ENCODE data around the gene MED13.

MED13 gene

GRCh38 chr17:61972311-61972710 lies 92.8 kb downstream of the MED13 start:
- H3K36me3 ChIP-seq (ENCODE audit: control insufficient read depth, insufficient read depth, low read length) = no peaks in the 10 kb centered on the region
- H3K4me3 ChIP-seq (ENCODE audit: low read length) = no peak overlapping the region
- H3K9ac ChIP-seq (ENCODE audit: low read length) = no peak overlapping the region
- H3K27me3 ChIP-seq (ENCODE audit: control insufficient read depth, insufficient read depth, low read length) = no peaks in the 10 kb centered on the region
- H3K9me3 ChIP-seq (ENCODE audit: control insufficient read depth, low read length) = no peaks in the 10 kb centered on the region
- H3K4me1 ChIP-seq (ENCODE audit: control insufficient read depth, insufficient read depth, low read length) = no peaks in the 10 kb centered on the region

DNA sequence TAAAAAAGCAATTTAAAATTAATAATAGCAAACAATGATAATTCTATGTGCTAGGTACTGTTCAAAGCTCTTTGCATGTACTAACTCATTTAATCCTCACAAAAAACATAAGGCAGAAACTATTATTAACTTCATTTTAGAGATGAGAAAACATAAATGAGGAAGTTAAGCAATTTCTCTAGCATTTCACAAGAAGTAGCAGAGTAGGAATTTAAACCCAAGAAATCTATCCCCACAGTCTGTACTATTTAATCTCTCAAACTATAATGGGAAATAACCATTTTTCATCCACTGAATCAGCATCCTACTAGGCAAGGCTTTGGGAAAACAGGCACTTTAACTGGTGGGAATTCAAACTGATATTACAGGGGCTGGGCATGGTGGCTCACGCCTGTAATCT lies 95.0 kb downstream of the MED13 start:
- H3K9me3 ChIP-seq (ENCODE audit: control insufficient read depth, low read length) = no peaks in the 10 kb centered on the region
- H3K4me3 ChIP-seq (ENCODE audit: low read length) = no peak overlapping the region
- H3K36me3 ChIP-seq (ENCODE audit: control insufficient read depth, insufficient read depth, low read length) = no peaks in the 10 kb centered on the region
- H3K27me3 ChIP-seq (ENCODE audit: control insufficient read depth, insufficient read depth, low read length) = no peaks in the 10 kb centered on the region
- H3K9ac ChIP-seq (ENCODE audit: low read length) = no peak overlapping the region
- no peaks in the 10 kb centered on the region for H3K4me1 ChIP-seq (ENCODE audit: control insufficient read depth, insufficient read depth, low read length)

GRCh38 chr17:61968757-61969156 lies 96.3 kb downstream of the MED13 start:
- Histone ChIP-seq H3K4me3 (ENCODE audit: low read length) (no peak overlapping the region), H3K4me1 (ENCODE audit: control insufficient read depth, insufficient read depth, low read length) (no peaks in the 10 kb centered on the region), H3K9me3 (ENCODE audit: control insufficient read depth, low read length) (no peaks in the 10 kb centered on the region), H3K9ac (ENCODE audit: low read length) (no peak overlapping the region), H3K27me3 (ENCODE audit: control insufficient read depth, insufficient read depth, low read length) (no peaks in the 10 kb centered on the region), H3K36me3 (ENCODE audit: control insufficient read depth, insufficient read depth, low read length) (no peaks in the 10 kb centered on the region)

DNA sequence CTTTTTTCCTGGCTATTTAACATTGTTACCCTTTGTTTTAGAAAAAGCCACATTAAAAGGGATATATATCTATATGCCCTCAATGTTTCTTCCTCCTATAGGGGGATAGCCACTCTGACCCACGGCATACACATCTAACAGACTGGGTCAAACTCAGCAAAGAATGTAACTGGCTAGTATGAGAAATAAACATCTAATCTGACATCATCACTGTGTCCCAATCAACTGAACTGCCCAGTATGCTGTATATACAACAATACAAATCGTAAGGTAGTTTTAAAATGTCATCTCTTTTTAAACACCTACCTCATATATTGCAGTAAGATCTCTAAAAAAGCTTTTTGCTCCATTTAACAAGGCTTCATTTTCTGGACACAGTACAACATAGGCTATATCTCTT lies 97.3 kb downstream of the MED13 start:
- no peaks in the 10 kb centered on the region for H3K4me1 ChIP-seq (ENCODE audit: control insufficient read depth, insufficient read depth, low read length)
- H3K9ac ChIP-seq (ENCODE audit: low read length) = no peak overlapping the region
- H3K27me3 ChIP-seq (ENCODE audit: control insufficient read depth, insufficient read depth, low read length) = no peaks in the 10 kb centered on the region
- no peak overlapping the region for H3K4me3 ChIP-seq (ENCODE audit: low read length)
- no peaks in the 10 kb centered on the region for H3K9me3 ChIP-seq (ENCODE audit: control insufficient read depth, low read length)
- no peaks in the 10 kb centered on the region for H3K36me3 ChIP-seq (ENCODE audit: control insufficient read depth, insufficient read depth, low read length)

DNA sequence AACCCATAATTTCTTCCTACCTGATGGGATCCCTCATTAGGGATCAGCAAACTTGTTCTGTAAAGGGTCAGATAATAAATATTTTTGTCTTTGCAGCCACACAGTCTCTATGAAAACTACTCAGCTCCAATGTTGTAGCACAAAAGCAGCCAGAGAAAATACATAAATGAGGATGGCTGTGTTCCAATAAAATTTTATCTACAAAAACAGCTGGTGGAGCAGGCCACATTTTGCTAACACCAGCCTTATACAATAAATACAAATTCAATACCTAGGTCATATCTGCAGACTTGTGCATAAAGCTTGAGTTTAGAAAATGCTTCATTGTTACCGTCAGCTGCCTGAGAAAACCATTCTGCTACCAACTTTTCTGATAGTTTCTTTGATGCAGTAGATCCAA lies 98.9 kb downstream of the MED13 start:
- Histone ChIP-seq H3K9me3 (ENCODE audit: control insufficient read depth, low read length) (no peaks in the 10 kb centered on the region), H3K27me3 (ENCODE audit: control insufficient read depth, insufficient read depth, low read length) (no peaks in the 10 kb centered on the region), H3K4me3 (ENCODE audit: low read length) (no peak overlapping the region), H3K9ac (ENCODE audit: low read length) (no peak overlapping the region), H3K4me1 (ENCODE audit: control insufficient read depth, insufficient read depth, low read length) (no peaks in the 10 kb centered on the region), H3K36me3 (ENCODE audit: control insufficient read depth, insufficient read depth, low read length) (no peaks in the 10 kb centered on the region)

DNA sequence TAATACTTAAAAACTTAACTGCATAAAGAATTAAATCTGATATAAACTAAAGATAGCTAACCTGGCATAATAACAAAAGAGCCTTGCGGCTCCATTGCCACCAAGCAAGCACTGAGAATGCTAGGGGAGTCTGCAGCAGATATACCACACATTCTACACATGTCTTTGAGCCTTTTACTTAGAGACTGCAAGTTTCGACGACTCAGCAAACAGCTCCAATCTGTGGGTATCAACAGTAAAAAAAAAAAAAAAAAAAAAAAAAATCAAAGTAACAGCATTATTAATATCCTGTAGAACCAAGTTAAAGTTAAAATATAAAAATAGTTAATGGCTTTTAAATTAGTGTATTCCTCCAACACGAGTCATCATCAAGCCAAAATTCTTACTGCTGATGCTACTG lies 109.5 kb downstream of the MED13 start:
- Histone ChIP-seq H3K4me1 (ENCODE audit: control insufficient read depth, insufficient read depth, low read length) (no peaks in the 10 kb centered on the region), H3K9me3 (ENCODE audit: control insufficient read depth, low read length) (no peaks in the 10 kb centered on the region), H3K4me3 (ENCODE audit: low read length) (no peak overlapping the region), H3K27me3 (ENCODE audit: control insufficient read depth, insufficient read depth, low read length) (no peaks in the 10 kb centered on the region), H3K36me3 (ENCODE audit: control insufficient read depth, insufficient read depth, low read length) (peaks cover 16% of the 10 kb centered on the region), H3K9ac (ENCODE audit: low read length) (no peak overlapping the region)

GRCh38 chr17:61947367-61948078 lies 117.6 kb downstream of the MED13 start:
- peaks cover 2% of the 10 kb centered on the region for H3K36me3 ChIP-seq (ENCODE audit: control insufficient read depth, insufficient read depth, low read length)
- H3K9me3 ChIP-seq (ENCODE audit: control insufficient read depth, low read length) = no peaks in the 10 kb centered on the region
- no peak overlapping the region for H3K9ac ChIP-seq (ENCODE audit: low read length)
- no peak overlapping the region for H3K4me3 ChIP-seq (ENCODE audit: low read length)
- no peaks in the 10 kb centered on the region for H3K27me3 ChIP-seq (ENCODE audit: control insufficient read depth, insufficient read depth, low read length)
- no peaks in the 10 kb centered on the region for H3K4me1 ChIP-seq (ENCODE audit: control insufficient read depth, insufficient read depth, low read length)

DNA sequence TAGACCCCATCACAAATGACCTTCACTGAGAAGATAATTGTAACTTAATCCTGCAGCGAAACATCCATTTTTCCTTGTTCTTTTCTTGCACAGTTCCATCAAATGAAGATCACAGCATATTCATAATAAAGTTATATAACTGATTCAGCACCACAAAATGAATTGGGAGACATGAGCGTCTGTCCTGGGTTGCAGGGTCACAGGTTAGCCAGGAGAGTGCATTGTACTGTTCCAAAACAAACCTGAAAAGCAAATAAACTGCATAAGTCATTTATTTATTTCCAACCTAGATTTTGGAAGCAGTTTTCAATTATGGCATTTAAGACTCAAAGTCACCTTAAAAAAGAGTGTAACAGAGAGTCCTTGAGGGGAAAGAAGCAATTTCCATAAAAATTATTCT lies 118.7 kb downstream of the MED13 start:
- H3K27me3 ChIP-seq (ENCODE audit: control insufficient read depth, insufficient read depth, low read length) = no peaks in the 10 kb centered on the region
- H3K9ac ChIP-seq (ENCODE audit: low read length) = no peak overlapping the region
- H3K36me3 ChIP-seq (ENCODE audit: control insufficient read depth, insufficient read depth, low read length) = no peaks in the 10 kb centered on the region
- no peak overlapping the region for H3K4me3 ChIP-seq (ENCODE audit: low read length)
- H3K4me1 ChIP-seq (ENCODE audit: control insufficient read depth, insufficient read depth, low read length) = no peaks in the 10 kb centered on the region
- H3K9me3 ChIP-seq (ENCODE audit: control insufficient read depth, low read length) = no peaks in the 10 kb centered on the region

GRCh38 chr17:61943117-61943516 lies 122.0 kb downstream of the MED13 start:
- Histone ChIP-seq H3K9ac (ENCODE audit: low read length) (no peak overlapping the region), H3K4me3 (ENCODE audit: low read length) (no peak overlapping the region), H3K9me3 (ENCODE audit: control insufficient read depth, low read length) (no peaks in the 10 kb centered on the region), H3K36me3 (ENCODE audit: control insufficient read depth, insufficient read depth, low read length) (no peaks in the 10 kb centered on the region), H3K27me3 (ENCODE audit: control insufficient read depth, insufficient read depth, low read length) (no peaks in the 10 kb centered on the region), H3K4me1 (ENCODE audit: control insufficient read depth, insufficient read depth, low read length) (no peaks in the 10 kb centered on the region)

DNA sequence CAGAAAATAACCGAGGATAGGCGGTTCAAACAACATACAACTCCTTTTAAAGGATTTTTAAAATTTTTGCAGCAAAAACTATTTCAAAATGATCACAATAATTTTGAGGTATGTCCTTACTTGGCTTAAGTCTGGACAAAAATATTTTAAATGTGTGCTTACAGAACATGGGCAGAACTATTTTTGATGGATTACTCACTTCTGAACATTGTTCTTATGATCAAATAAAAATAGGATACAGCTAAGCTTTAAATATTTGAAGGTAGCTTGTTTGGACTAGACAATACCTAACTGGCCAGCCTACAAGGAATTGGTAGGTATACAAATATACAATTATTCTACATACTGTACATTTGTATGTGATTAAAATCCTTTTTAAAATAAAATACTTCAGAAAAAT lies 123.0 kb downstream of the MED13 start:
- Histone ChIP-seq H3K36me3 (ENCODE audit: control insufficient read depth, insufficient read depth, low read length) (no peaks in the 10 kb centered on the region), H3K9me3 (ENCODE audit: control insufficient read depth, low read length) (no peaks in the 10 kb centered on the region), H3K4me3 (ENCODE audit: low read length) (no peak overlapping the region), H3K27me3 (ENCODE audit: control insufficient read depth, insufficient read depth, low read length) (no peaks in the 10 kb centered on the region), H3K9ac (ENCODE audit: low read length) (no peak overlapping the region), H3K4me1 (ENCODE audit: control insufficient read depth, insufficient read depth, low read length) (no peaks in the 10 kb centered on the region)

DNA sequence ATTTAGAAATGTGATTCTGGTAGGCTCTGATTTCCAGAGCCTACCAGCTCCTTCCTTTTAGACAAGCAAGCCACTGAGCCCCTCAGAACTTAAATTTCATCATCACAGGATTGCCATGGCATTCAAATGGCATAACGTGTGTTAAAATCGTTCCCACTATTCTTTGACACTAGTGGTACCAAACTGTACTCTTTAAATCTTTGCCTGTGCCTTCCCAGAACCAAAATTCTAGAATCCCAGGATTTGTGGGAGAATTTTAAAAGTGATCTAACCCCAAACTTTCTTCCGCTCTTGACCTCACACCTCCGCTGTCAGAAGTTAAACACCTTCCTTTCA lies 137.0 kb downstream of the MED13 start:
- Histone ChIP-seq H3K9ac (ENCODE audit: low read length) (peak overlapping the region; percentile 99), H3K9me3 (ENCODE audit: control insufficient read depth, low read length) (no peaks in the 10 kb centered on the region), H3K4me3 (ENCODE audit: low read length) (peak overlapping the region; percentile 100), H3K4me1 (ENCODE audit: control insufficient read depth, insufficient read depth, low read length) (peaks cover 12% of the 10 kb centered on the region), H3K36me3 (ENCODE audit: control insufficient read depth, insufficient read depth, low read length) (no peaks in the 10 kb centered on the region), H3K27me3 (ENCODE audit: control insufficient read depth, insufficient read depth, low read length) (no peaks in the 10 kb centered on the region)

- Histone ChIP-seq H3K27me3 (ENCODE audit: control insufficient read depth, insufficient read depth, low read length) (no peaks in the 10 kb centered on the region), H3K9ac (ENCODE audit: low read length) (peak within 1 kb of the TSS; percentile 99), H3K9me3 (ENCODE audit: control insufficient read depth, low read length) (no peaks in the 10 kb centered on the region), H3K36me3 (ENCODE audit: control insufficient read depth, insufficient read depth, low read length) (no peaks in the 10 kb centered on the region), H3K4me1 (ENCODE audit: control insufficient read depth, insufficient read depth, low read length) (peaks cover 12% of the 10 kb centered on the region), H3K4me3 (ENCODE audit: low read length) (peak within 1 kb of the TSS; percentile 100)
These were observed 137.6 kb downstream of the MED13 start, which contains the start of gene INTS2 for GRCh38 chr17:61927208-61928100. Gene INTS2, minus strand, starts transcription at chr17:61927982. Its CDS starts 1,338 bp downstream, at chr17:61926644.
